Neural cell (in vitro differentiated cells): ENCODE measurements around the gene SFT2D1. TPM values are rescaled to one million over a fixed set of nuclear protein-coding genes. Genes with fewer than 3 reads are reported as not detected.

Experiments
- H2AFZ ChIP-seq: fragments of 200-600, 300-800 bp; sonication (generic), shearing (Covaris generic); 2 replicates; pipeline ENCODE4 v1.6.0; 2014; ENCODE audit warnings: low read depth, mild to moderate bottlenecking, antibody characterized with exemption, low read length, moderate library complexity
- H3F3A ChIP-seq: fragments of 200-600 bp; shearing (Covaris generic); 2 replicates; pipeline ENCODE4 v1.6.1; 2016; ENCODE audit warnings: mild to moderate bottlenecking, moderate library complexity, mixed read lengths, antibody characterized with exemption, low read length; ENCODE audit not compliant: insufficient read depth, poor library complexity, severe bottlenecking
- H3K27ac ChIP-seq: fragments of 200-600, 300-800 bp; sonication (generic), shearing (Covaris generic); 2 replicates; pipeline ENCODE4 v1.5.1; 2014; ENCODE audit warnings: mild to moderate bottlenecking, low read length, moderate library complexity
- H3K27me3 ChIP-seq: fragments of 300-800, 200-600 bp; sonication (generic), shearing (Covaris generic); 2 replicates; pipeline ENCODE4 v1.6.0; 2014; ENCODE audit warnings: mild to moderate bottlenecking, low read depth, low read length, moderate library complexity; ENCODE audit not compliant: insufficient read depth
- H3K36me3 ChIP-seq: fragments of 300-800, 200-600 bp; sonication (generic), shearing (Covaris generic); 2 replicates; pipeline ENCODE4 v1.5.1; 2014; ENCODE audit warnings: mild to moderate bottlenecking, antibody characterized with exemption, low read length, moderate library complexity; ENCODE audit not compliant: insufficient read depth
- H3K4me2 ChIP-seq: fragments of 300-800, 200-600 bp; sonication (generic), shearing (Covaris generic); 2 replicates; pipeline ENCODE4 v1.6.0; 2014; ENCODE audit warnings: mild to moderate bottlenecking, low read length
- H3K4me3 ChIP-seq: fragments of 300-800, 200-600 bp; sonication (generic), shearing (Covaris generic); 2 replicates; pipeline ENCODE4 v1.5.1; 2014; ENCODE audit warnings: mild to moderate bottlenecking, low read length, moderate library complexity
- H3K79me2 ChIP-seq: fragments of 200-600 bp; shearing (Covaris generic); replicated peaks from 2 replicates; pipeline ENCODE4 v1.6.0; 2014; ENCODE audit warnings: mild to moderate bottlenecking, low read length, moderate library complexity; ENCODE audit not compliant: insufficient read depth
- H3K9ac ChIP-seq: fragments of 300-800, 200-600 bp; sonication (generic), shearing (Covaris generic); 2 replicates; pipeline ENCODE4 v1.6.1; 2016; ENCODE audit warnings: mild to moderate bottlenecking, low read length, mixed read lengths
- H3K9me2 ChIP-seq: fragments of 200-600 bp; shearing (Covaris generic); 2 replicates; pipeline ENCODE4 v1.6.1; 2016; ENCODE audit warnings: mild to moderate bottlenecking, low read length, mixed read lengths; ENCODE audit not compliant: insufficient read depth
- H3K9me3 ChIP-seq: fragments of 200-600, 300-800 bp; sonication (generic), shearing (Covaris generic); 2 replicates; pipeline ENCODE4 v1.6.1; 2016; ENCODE audit warnings: mild to moderate bottlenecking, mixed run types, low read length, moderate library complexity, mixed read lengths
- H4K20me1 ChIP-seq: fragments of 200-600 bp; shearing (Covaris generic); 2 replicates; pipeline ENCODE4 v1.6.1; 2016; ENCODE audit warnings: mild to moderate bottlenecking, mixed run types; ENCODE audit not compliant: insufficient read depth
- CTCF ChIP-seq: fragments of 450-650 bp; IDR thresholded peaks from 2 replicates; pipeline ENCODE4 v1.5.1; 2014; ENCODE audit warnings: antibody characterized with exemption, mild to moderate bottlenecking, moderate library complexity; ENCODE audit not compliant: poor library complexity, severe bottlenecking
- EP300 ChIP-seq: fragments of 450-650 bp; conservative IDR thresholded peaks from 2 replicates; pipeline ENCODE4 v1.6.1; 2014; ENCODE audit warnings: antibody characterized with exemption, mild to moderate bottlenecking, moderate library complexity; ENCODE audit not compliant: poor library complexity, severe bottlenecking
- EZH2 ChIP-seq: fragments of 200-600, 300-800 bp; shearing (Covaris generic), sonication (generic); IDR thresholded peaks from 2 replicates; pipeline ENCODE4 v1.6.1; 2014; ENCODE audit warnings: antibody characterized with exemption, low read length, borderline replicate concordance, mild to moderate bottlenecking; ENCODE audit not compliant: insufficient read depth, poor library complexity, severe bottlenecking
- MXI1 ChIP-seq: fragments of 450-650 bp; conservative IDR thresholded peaks from 2 replicates; pipeline ENCODE4 v1.6.1; 2014; ENCODE audit warnings: antibody characterized with exemption, mild to moderate bottlenecking; ENCODE audit not compliant: poor library complexity, severe bottlenecking
- POLR2AphosphoS5 ChIP-seq: IDR thresholded peaks from 2 replicates; pipeline ENCODE4 v1.6.1; 2012
- RAD21 ChIP-seq: fragments of 450-650 bp; conservative IDR thresholded peaks from 2 replicates; pipeline ENCODE4 v1.6.1; 2014; ENCODE audit warnings: antibody characterized with exemption, mild to moderate bottlenecking, moderate library complexity
- REST ChIP-seq: IDR thresholded peaks from 2 replicates; pipeline ENCODE4 v1.6.1; 2012; ENCODE audit warnings: borderline replicate concordance
- SMC3 ChIP-seq: fragments of 450-650 bp; conservative IDR thresholded peaks from 2 replicates; pipeline ENCODE4 v1.6.1; 2014; ENCODE audit warnings: antibody characterized with exemption, mild to moderate bottlenecking, moderate library complexity; ENCODE audit not compliant: poor library complexity
- TAF1 ChIP-seq: IDR thresholded peaks from 2 replicates; pipeline ENCODE4 v1.6.1; 2012; ENCODE audit warnings: low read depth
- polyA plus RNA-seq: library from polyadenylated mRNA; depleted of rRNA; stranded (reverse); fragments of >200 nt; gene quantifications from 2 replicates; pipeline ENCODE4 v1.2.3, GENCODE V29; 2014

SFT2D1 gene
- polyA plus RNA-seq, 1 donor from 2014 or later, result 81.7 TPM

GRCh38 chr6:166341464-166341863 lies 881 bp downstream of the SFT2D1 start:
- H3K9me2 ChIP-seq, result no peaks in the 10 kb centered on the region
- no peak overlapping the region for H2AFZ ChIP-seq
- H4K20me1 ChIP-seq, result no peaks in the 10 kb centered on the region
- H3K27ac ChIP-seq, result no peak overlapping the region
- H3K27me3 ChIP-seq, result no peaks in the 10 kb centered on the region
- peak overlapping the region; percentile 87 for H3K9ac ChIP-seq
- peak overlapping the region; percentile 70 for H3K4me2 ChIP-seq
- TF ChIP-seq MXI1, result no peak
- TF ChIP-seq TAF1, result no peak
- TF ChIP-seq POLR2AphosphoS5, result no peak
- TF ChIP-seq EP300, result no peak
- TF ChIP-seq CTCF, result no peak
- TF ChIP-seq SMC3, result no peak
- TF ChIP-seq RAD21, result no peak
- no peak for TF ChIP-seq REST
- no peak for TF ChIP-seq EZH2
- peak overlapping the region; percentile 80 for H3K4me3 ChIP-seq
- H3K36me3 ChIP-seq, result no peaks in the 10 kb centered on the region
- peaks cover 36% of the 10 kb centered on the region for H3K79me2 ChIP-seq
- no peaks in the 10 kb centered on the region for H3F3A ChIP-seq
- no peaks in the 10 kb centered on the region for H3K9me3 ChIP-seq

- no peaks in the 10 kb centered on the region for H4K20me1 ChIP-seq
- no peaks in the 10 kb centered on the region for H3F3A ChIP-seq
- no peak overlapping the region for H3K27ac ChIP-seq
Measured at GRCh38 chr6:166338854-166339253, 3.5 kb downstream of the SFT2D1 start.

More at GRCh38 chr6:166338854-166339253, 3.5 kb downstream of the SFT2D1 start:
- Histone ChIP-seq H3K9me3 (no peaks in the 10 kb centered on the region), H3K9me2 (no peaks in the 10 kb centered on the region), H3K79me2 (peaks cover 43% of the 10 kb centered on the region), H3K4me3 (no peak overlapping the region), H3K4me2 (no peak overlapping the region), H3K9ac (no peak overlapping the region), H3K27me3 (no peaks in the 10 kb centered on the region), H3K36me3 (no peaks in the 10 kb centered on the region), H2AFZ (no peak overlapping the region)
- TF ChIP-seq MXI1 (no peak), TAF1 (no peak), EZH2 (no peak), SMC3 (no peak), EP300 (no peak), POLR2AphosphoS5 (no peak), REST (no peak), RAD21 (no peak), CTCF (no peak)
